Parathyroid adenoma (tissue), 2 donors: ENCODE results near the gene PRPF6.

Experiments
- H2AFZ ChIP-seq: fragments of 300-600 bp; sonication (generic); one replicate; pipeline ENCODE4 v1.7.0; 2017; ENCODE audit warnings: antibody characterized with exemption, mild to moderate bottlenecking
- H3K27ac ChIP-seq: fragments of 300-600 bp; sonication (generic); one replicate; pipeline ENCODE4 v1.7.0; 2017
- H3K27me3 ChIP-seq: fragments of 300-600 bp; sonication (generic); one replicate; pipeline ENCODE4 v1.7.0; 2017; ENCODE audit warnings: low read length; ENCODE audit not compliant: control insufficient read depth, insufficient read depth
- H3K36me3 ChIP-seq: fragments of 300-600 bp; sonication (generic); one replicate; pipeline ENCODE4 v1.7.0; 2017; ENCODE audit warnings: low read length; ENCODE audit not compliant: control insufficient read depth, insufficient read depth
- H3K4me1 ChIP-seq: fragments of 300-600 bp; sonication (generic); one replicate; pipeline ENCODE4 v1.7.0; 2017; ENCODE audit warnings: control low read depth
- H3K4me2 ChIP-seq: fragments of 300-600 bp; sonication (generic); one replicate; pipeline ENCODE4 v1.7.0; 2017; ENCODE audit warnings: low read length
- H3K4me3 ChIP-seq: fragments of 300-600 bp; sonication (generic); one replicate; pipeline ENCODE4 v1.7.0; 2017; ENCODE audit warnings: low read depth, low read length
- H3K79me2 ChIP-seq: fragments of 300-600 bp; sonication (generic); one replicate; pipeline ENCODE4 v1.7.0; 2017; ENCODE audit warnings: control low read depth
- H3K9ac ChIP-seq: fragments of 300-600 bp; sonication (generic); one replicate; pipeline ENCODE4 v1.7.0; 2017; ENCODE audit warnings: mild to moderate bottlenecking
- H3K9me3 ChIP-seq: fragments of 300-600 bp; sonication (generic); one replicate; pipeline ENCODE4 v1.7.0; 2017; ENCODE audit warnings: low read length; ENCODE audit not compliant: control insufficient read depth
- CTCF ChIP-seq: fragments of 300-600 bp; sonication (generic); IDR thresholded peaks from one replicate; pipeline ENCODE4 v1.7.0; 2017; ENCODE audit warnings: antibody characterized with exemption, mild to moderate bottlenecking
- donor health status: primary hyperparathyroidism.

PRPF6 gene

GRCh38 chr20:64040231-64041039, 59.5 kb downstream of the PRPF6 start:
- Histone ChIP-seq H3K27me3 (no peaks in the 10 kb centered on the region), H3K4me2 (no peak overlapping the region), H3K27ac (no peak overlapping the region), H2AFZ (no peak overlapping the region), H3K36me3 (no peaks in the 10 kb centered on the region), H3K4me1 (peaks cover 4% of the 10 kb centered on the region), H3K4me3 (no peak overlapping the region), H3K9ac (no peak overlapping the region), H3K79me2 (no peaks in the 10 kb centered on the region), H3K9me3 (no peaks in the 10 kb centered on the region)
- no peak for TF ChIP-seq CTCF

GRCh38 chr20:64041040-64041780, 60.3 kb downstream of the PRPF6 start:
- Histone ChIP-seq H3K27ac (no peak overlapping the region), H3K27me3 (no peaks in the 10 kb centered on the region)

GRCh38 chr20:64041781-64042053, 60.8 kb downstream of the PRPF6 start:
- TF ChIP-seq CTCF = no peak
- H3K36me3 ChIP-seq = no peaks in the 10 kb centered on the region
- no peak overlapping the region for H3K9ac ChIP-seq
- no peak overlapping the region for H3K4me3 ChIP-seq
- no peaks in the 10 kb centered on the region for H3K9me3 ChIP-seq
- no peaks in the 10 kb centered on the region for H3K27me3 ChIP-seq
- H3K79me2 ChIP-seq = no peaks in the 10 kb centered on the region
- H2AFZ ChIP-seq = no peak overlapping the region
- H3K4me2 ChIP-seq = no peak overlapping the region
- H3K27ac ChIP-seq = no peak overlapping the region
- H3K4me1 ChIP-seq = peaks cover 4% of the 10 kb centered on the region

More at GRCh38 chr20:64041040-64041780, 60.3 kb downstream of the PRPF6 start:
- Histone ChIP-seq H3K36me3 (no peaks in the 10 kb centered on the region), H3K79me2 (no peaks in the 10 kb centered on the region), H3K4me2 (no peak overlapping the region), H3K4me3 (no peak overlapping the region), H3K9ac (no peak overlapping the region), H3K4me1 (peaks cover 4% of the 10 kb centered on the region), H2AFZ (no peak overlapping the region), H3K9me3 (no peaks in the 10 kb centered on the region)
- no peak for TF ChIP-seq CTCF

- Histone ChIP-seq H3K9me3 (no peaks in the 10 kb centered on the region), H3K9ac (no peak overlapping the region), H3K36me3 (no peaks in the 10 kb centered on the region), H3K27me3 (no peaks in the 10 kb centered on the region), H3K79me2 (no peaks in the 10 kb centered on the region), H3K4me1 (peaks cover 4% of the 10 kb centered on the region), H3K4me2 (peak overlapping the region; percentile 61), H2AFZ (peak overlapping the region; percentile 70), H3K27ac (peak overlapping the region; percentile 36), H3K4me3 (no peak overlapping the region)
- no peak for TF ChIP-seq CTCF
Observed at GRCh38 chr20:64042054-64042781, 61.3 kb downstream of the PRPF6 start.
